ENCODE results near the gene ANTXRL.

GRCh38 chr10:46298477-46299285, 11.9 kb downstream of the ANTXRL start:
- TF ChIP-seq CTCF (conservative IDR thresholded peaks at IDR 0.05 in 1 of 2, IDR thresholded peaks at IDR 0.05 in 1 of 2; ENCODE audit: extremely low read depth in 1 of 2, insufficient read depth in 1 of 2, low read depth in 1 of 2, low read length in 2 of 2) (no peak), EZH2 (IDR thresholded peaks at IDR 0.05; ENCODE audit: borderline replicate concordance, low read length) (no peak)
